HG02938 (cell line): ENCODE measurements around the gene CELF4.

Experiments
- ATAC-seq: cut with Tn5 transposase; IDR thresholded peaks from one replicate; pipeline ENCODE4 v1.9.1; 2021; ENCODE audit warnings: mild to moderate bottlenecking, moderate library complexity; ENCODE audit not compliant: unreplicated experiment

The CELF4 gene

GRCh38 chr18:37422596-37422995 is 143.0 kb downstream of the CELF4 start:
- no peak for ATAC-seq

GRCh38 chr18:37422116-37422515 is 143.5 kb downstream of the CELF4 start:
- ATAC-seq = no peak

- no peak for ATAC-seq
Observed at GRCh38 chr18:37421341-37422077, 144.1 kb downstream of the CELF4 start.

GRCh38 chr18:37420315-37420880 is 145.2 kb downstream of the CELF4 start:
- ATAC-seq = no peak

- ATAC-seq = no peak
Observed at GRCh38 chr18:37419866-37420265, 145.7 kb downstream of the CELF4 start.

GRCh38 chr18:37419315-37419714 is 146.3 kb downstream of the CELF4 start:
- ATAC-seq = no peak

GRCh38 chr18:37414816-37415215 is 150.8 kb downstream of the CELF4 start:
- no peak for ATAC-seq

GRCh38 chr18:37412829-37413228 is 152.8 kb downstream of the CELF4 start:
- ATAC-seq = no peak

- ATAC-seq = no peak
Observed at GRCh38 chr18:37412333-37412732, 153.3 kb downstream of the CELF4 start.

- ATAC-seq = no peak
Observed at GRCh38 chr18:37409878-37410277, 155.7 kb downstream of the CELF4 start.

- no peak for ATAC-seq
Observed at GRCh38 chr18:37408676-37409265, 156.8 kb downstream of the CELF4 start.

GRCh38 chr18:37407571-37407970 is 158.0 kb downstream of the CELF4 start:
- no peak for ATAC-seq

- no peak for ATAC-seq
Observed at GRCh38 chr18:37405772-37406171, 159.8 kb downstream of the CELF4 start.

GRCh38 chr18:37405229-37405628 is 160.4 kb downstream of the CELF4 start:
- no peak for ATAC-seq

GRCh38 chr18:37403788-37404187 is 161.8 kb downstream of the CELF4 start:
- no peak for ATAC-seq

- no peak for ATAC-seq
Observed at GRCh38 chr18:37403100-37403781, 162.4 kb downstream of the CELF4 start.

GRCh38 chr18:37402735-37403099 is 162.9 kb downstream of the CELF4 start:
- ATAC-seq = no peak

- no peak for ATAC-seq
Observed at GRCh38 chr18:37400802-37401201, 164.8 kb downstream of the CELF4 start.

GRCh38 chr18:37398248-37398920 is 167.2 kb downstream of the CELF4 start:
- ATAC-seq = no peak

GRCh38 chr18:37397814-37398213 is 167.8 kb downstream of the CELF4 start:
- no peak for ATAC-seq

GRCh38 chr18:37396971-37397720 is 168.5 kb downstream of the CELF4 start:
- ATAC-seq = no peak
